ENCODE measurements around the gene SARDH.

The SARDH gene

DNA sequence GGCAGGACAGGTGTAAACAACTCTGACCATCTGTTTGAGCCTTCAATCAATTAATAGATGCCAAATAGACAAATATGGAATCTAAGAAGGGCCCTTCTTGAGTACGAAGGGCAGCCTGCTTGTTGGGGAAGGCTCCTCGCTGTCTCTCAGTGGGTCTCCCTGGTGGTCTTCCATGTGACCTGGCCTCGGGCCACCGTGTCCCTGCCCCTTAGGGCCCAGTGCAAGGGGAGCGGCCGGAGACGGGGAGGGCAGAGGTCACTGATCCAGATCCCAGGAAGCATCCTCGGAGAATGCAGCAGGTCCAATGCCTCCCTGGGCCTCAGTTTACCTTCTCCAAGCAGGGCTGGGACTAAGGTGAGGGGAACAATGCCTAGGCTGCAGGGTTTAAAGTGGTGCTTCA, 99.4 kb downstream of the SARDH start:
- H3K4me3 ChIP-seq (ENCODE audit: low read length, poor library complexity, severe bottlenecking) = no peak overlapping the region
- H3F3A ChIP-seq (ENCODE audit: low read depth) = no peaks in the 10 kb centered on the region
- TF ChIP-seq EZH2phosphoT487 (IDR thresholded peaks at IDR 0.05; ENCODE audit: borderline replicate concordance) (no peak), CTCF (conservative IDR thresholded peaks at IDR 0.05; ENCODE audit: low read length) (no peak)
- peaks cover 4% of the 10 kb centered on the region for H3K4me1 ChIP-seq (ENCODE audit: insufficient read depth, low read length, poor library complexity, severe bottlenecking)
- H3K9me2 ChIP-seq (replicated peaks; ENCODE audit: low read depth, low read length) = no peaks in the 10 kb centered on the region
- H3K36me3 ChIP-seq (ENCODE audit: insufficient read depth, low read length) = no peaks in the 10 kb centered on the region
- H4K20me1 ChIP-seq (ENCODE audit: insufficient read depth, low read length, poor library complexity, severe bottlenecking) = no peaks in the 10 kb centered on the region
- no peak overlapping the region for H3K4me2 ChIP-seq (ENCODE audit: low read depth, low read length, poor library complexity, severe bottlenecking)
- H3K27me3 ChIP-seq (ENCODE audit: insufficient read depth, low read length, poor library complexity, severe bottlenecking) = no peaks in the 10 kb centered on the region
- no peaks in the 10 kb centered on the region for H3K9me3 ChIP-seq (ENCODE audit: insufficient read depth, low read depth, low read length)
- no peak overlapping the region for H3K9ac ChIP-seq (ENCODE audit: low read depth, low read length, poor library complexity, severe bottlenecking)
- H3K79me2 ChIP-seq (ENCODE audit: insufficient read depth, low read length) = no peaks in the 10 kb centered on the region
- H2AFZ ChIP-seq (ENCODE audit: low read length) = no peak overlapping the region

DNA sequence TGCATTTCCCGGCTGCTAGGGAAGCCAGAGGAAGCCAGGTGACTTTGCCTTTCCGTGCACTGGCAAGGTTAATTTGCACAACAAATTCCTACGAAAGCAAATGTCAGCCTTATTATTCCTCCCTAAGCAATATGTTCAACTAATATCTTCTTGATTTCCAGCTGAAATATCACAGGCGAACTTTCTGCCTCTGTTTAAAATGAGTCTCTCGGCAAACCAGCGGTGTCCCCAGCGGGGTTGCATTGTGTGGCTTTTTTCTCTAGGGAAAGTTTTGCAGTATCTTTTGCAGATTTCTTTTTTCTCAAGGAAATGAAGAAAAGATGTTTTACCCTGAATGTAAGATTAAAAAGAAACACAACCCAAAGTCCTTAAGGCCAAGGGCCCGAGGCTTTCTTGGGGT, 100.1 kb downstream of the SARDH start:
- H4K20me1 ChIP-seq (ENCODE audit: insufficient read depth, low read length, poor library complexity, severe bottlenecking) = no peaks in the 10 kb centered on the region
- no peak overlapping the region for H3K9ac ChIP-seq (ENCODE audit: low read depth, low read length, poor library complexity, severe bottlenecking)
- peaks cover 4% of the 10 kb centered on the region for H3K4me1 ChIP-seq (ENCODE audit: insufficient read depth, low read length, poor library complexity, severe bottlenecking)
- no peak overlapping the region for H3K4me3 ChIP-seq (ENCODE audit: low read length, poor library complexity, severe bottlenecking)
- no peaks in the 10 kb centered on the region for H3K9me3 ChIP-seq (ENCODE audit: insufficient read depth, low read depth, low read length)
- H3K27me3 ChIP-seq (ENCODE audit: insufficient read depth, low read length, poor library complexity, severe bottlenecking) = no peaks in the 10 kb centered on the region
- no peaks in the 10 kb centered on the region for H3K36me3 ChIP-seq (ENCODE audit: insufficient read depth, low read length)
- no peaks in the 10 kb centered on the region for H3K9me2 ChIP-seq (replicated peaks; ENCODE audit: low read depth, low read length)
- no peak for TF ChIP-seq CTCF (conservative IDR thresholded peaks at IDR 0.05; ENCODE audit: low read length)
- no peak for TF ChIP-seq EZH2phosphoT487 (IDR thresholded peaks at IDR 0.05; ENCODE audit: borderline replicate concordance)
- no peaks in the 10 kb centered on the region for H3F3A ChIP-seq (ENCODE audit: low read depth)
- no peaks in the 10 kb centered on the region for H3K79me2 ChIP-seq (ENCODE audit: insufficient read depth, low read length)
- no peak overlapping the region for H3K4me2 ChIP-seq (ENCODE audit: low read depth, low read length, poor library complexity, severe bottlenecking)
- no peak overlapping the region for H2AFZ ChIP-seq (ENCODE audit: low read length)

DNA sequence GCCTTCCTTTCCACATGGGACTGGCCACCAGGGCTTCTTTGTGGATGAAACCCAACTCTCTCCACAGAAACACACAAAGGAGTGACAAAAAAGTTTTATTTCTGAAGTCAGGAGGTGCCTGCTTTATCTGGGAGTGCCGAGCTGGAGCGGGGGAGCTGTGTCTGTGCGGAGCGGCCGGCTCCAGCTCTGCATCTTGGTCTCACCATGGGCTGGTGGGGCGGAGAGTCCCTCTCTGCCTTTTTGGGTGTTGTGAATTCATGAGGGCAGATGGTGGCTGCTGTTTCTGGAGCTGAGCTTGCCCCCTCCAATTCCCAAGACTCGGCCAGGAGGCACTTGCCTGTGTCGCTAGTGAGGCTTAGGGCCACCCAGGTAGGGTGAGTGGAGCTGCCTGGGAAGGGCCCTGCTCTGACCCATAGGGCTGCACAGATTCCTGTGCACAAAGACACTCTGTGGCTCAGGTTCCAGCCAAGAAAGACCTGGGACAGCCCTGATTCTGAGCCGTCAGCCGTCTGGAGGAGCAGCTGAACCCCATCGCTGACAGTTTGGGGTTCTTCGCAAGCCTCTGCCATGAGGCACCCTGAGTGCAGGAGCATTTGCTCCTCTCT, 100.6 kb downstream of the SARDH start:
- no peak for TF ChIP-seq CTCF (conservative IDR thresholded peaks at IDR 0.05; ENCODE audit: low read length)
- no peak for TF ChIP-seq EZH2phosphoT487 (IDR thresholded peaks at IDR 0.05; ENCODE audit: borderline replicate concordance)
- Histone ChIP-seq H4K20me1 (ENCODE audit: insufficient read depth, low read length, poor library complexity, severe bottlenecking) (no peaks in the 10 kb centered on the region), H3K4me1 (ENCODE audit: insufficient read depth, low read length, poor library complexity, severe bottlenecking) (peaks cover 4% of the 10 kb centered on the region), H2AFZ (ENCODE audit: low read length) (no peak overlapping the region), H3K9me2 (replicated peaks; ENCODE audit: low read depth, low read length) (no peaks in the 10 kb centered on the region), H3K27me3 (ENCODE audit: insufficient read depth, low read length, poor library complexity, severe bottlenecking) (no peaks in the 10 kb centered on the region), H3K4me3 (ENCODE audit: low read length, poor library complexity, severe bottlenecking) (no peak overlapping the region), H3K36me3 (ENCODE audit: insufficient read depth, low read length) (no peaks in the 10 kb centered on the region), H3F3A (ENCODE audit: low read depth) (no peaks in the 10 kb centered on the region), H3K79me2 (ENCODE audit: insufficient read depth, low read length) (no peaks in the 10 kb centered on the region), H3K9me3 (ENCODE audit: insufficient read depth, low read depth, low read length) (no peaks in the 10 kb centered on the region), H3K4me2 (ENCODE audit: low read depth, low read length, poor library complexity, severe bottlenecking) (no peak overlapping the region), H3K9ac (ENCODE audit: low read depth, low read length, poor library complexity, severe bottlenecking) (no peak overlapping the region)
